GM12878 (cell line): ENCODE data around the gene SAMD7. TPM values are rescaled to one million over a fixed set of nuclear protein-coding genes. Genes with fewer than 3 reads are reported as not detected.

Source experiments
- BCLAF1 ChIP-seq: fragments of 450-650 bp; IDR thresholded peaks from 2 replicates; pipeline ENCODE4 v1.6.1; 2017; ENCODE audit warnings: antibody characterized with exemption, mild to moderate bottlenecking, moderate library complexity
- BRCA1 ChIP-seq: IDR thresholded peaks from 2 replicates; pipeline ENCODE4 v1.6.1; 2011; ENCODE audit warnings: low read depth, low read length, improper control_type of control experiment
- CBX3 ChIP-seq: fragments of 200-600 bp; sonication (generic); IDR thresholded peaks from 2 replicates; pipeline ENCODE4 v1.6.1; 2016; ENCODE audit warnings: low read depth, borderline replicate concordance
- CHD1 ChIP-seq: IDR thresholded peaks from 2 replicates; pipeline ENCODE4 v1.6.1; 2012; ENCODE audit warnings: low read depth, low read length, improper control_type of control experiment
- IKZF1 ChIP-seq: fragments of 450-650 bp; conservative IDR thresholded peaks from 2 replicates; pipeline ENCODE4 v1.6.1; 2017; ENCODE audit warnings: antibody characterized with exemption, mild to moderate bottlenecking
- KDM1A ChIP-seq: fragments of 200-600 bp; sonication (generic); IDR thresholded peaks from 2 replicates; pipeline ENCODE4 v1.6.1; 2016; ENCODE audit warnings: borderline replicate concordance
- KLF5 ChIP-seq: fragments of 450-650 bp; IDR thresholded peaks from 2 replicates; pipeline ENCODE4 v1.6.1; 2014; ENCODE audit warnings: mild to moderate bottlenecking; ENCODE audit not compliant: partially characterized antibody
- MEF2B ChIP-seq: fragments of 450-650 bp; IDR thresholded peaks from 2 replicates; pipeline ENCODE4 v1.6.1; 2018; ENCODE audit warnings: mild to moderate bottlenecking, moderate library complexity; ENCODE audit not compliant: partially characterized antibody, poor library complexity, severe bottlenecking
- MXI1 ChIP-seq: fragments of 150-350 bp; IDR thresholded peaks from 2 replicates; pipeline ENCODE4 v1.6.1; 2011; ENCODE audit warnings: low read depth, mild to moderate bottlenecking, inconsistent platforms, low read length, improper control_type of control experiment
- MYB ChIP-seq: fragments of 150-350 bp; IDR thresholded peaks from 2 replicates; pipeline ENCODE4 v1.6.1; 2014; ENCODE audit warnings: mild to moderate bottlenecking, low read depth, low read length, borderline replicate concordance
- PML ChIP-seq: IDR thresholded peaks from 2 replicates; pipeline ENCODE4 v1.6.1; 2012; ENCODE audit warnings: low read length, inconsistent platforms
- POLR2AphosphoS5 ChIP-seq: IDR thresholded peaks from 2 replicates; pipeline ENCODE4 v1.6.1; 2011; ENCODE audit warnings: mild to moderate bottlenecking, low read length, inconsistent platforms
- POU2F2 ChIP-seq: IDR thresholded peaks from 3 replicates; pipeline ENCODE4 v1.6.1; 2011; ENCODE audit warnings: low read depth, mild to moderate bottlenecking, low read length, borderline replicate concordance
- TBL1XR1 ChIP-seq: IDR thresholded peaks from 2 replicates; pipeline ENCODE4 v1.6.1; 2012; ENCODE audit warnings: low read depth, low read length, improper control_type of control experiment
- TCF3 ChIP-seq: IDR thresholded peaks from 2 replicates; pipeline ENCODE4 v1.6.1; 2012; ENCODE audit warnings: low read depth, mild to moderate bottlenecking, low read length, borderline replicate concordance; ENCODE audit not compliant: insufficient read depth
- TCF7 ChIP-seq: IDR thresholded peaks from 2 replicates; pipeline ENCODE4 v1.6.1; 2014; ENCODE audit warnings: antibody characterized with exemption, borderline replicate concordance
- USF1 ChIP-seq: IDR thresholded peaks from 2 replicates; pipeline ENCODE4 v1.6.1; 2011; ENCODE audit warnings: borderline replicate concordance, low read depth, mild to moderate bottlenecking, moderate library complexity, mixed read lengths, low read length; ENCODE audit not compliant: insufficient read depth; ENCODE audit errors: extremely low read length
- WRNIP1 ChIP-seq: IDR thresholded peaks from 2 replicates; pipeline ENCODE4 v1.6.1; 2011; ENCODE audit warnings: low read depth, low read length, improper control_type of control experiment, borderline replicate concordance
- YY1 ChIP-seq: IDR thresholded peaks from 2 replicates; pipeline ENCODE4 v1.6.1; 2011; ENCODE audit warnings: low read depth, mild to moderate bottlenecking, low read length
- ZNF207 ChIP-seq: fragments of 450-650 bp; IDR thresholded peaks from 2 replicates; pipeline ENCODE4 v1.6.1; 2014; ENCODE audit warnings: antibody characterized with exemption, mild to moderate bottlenecking, borderline replicate concordance
- ZNF24 ChIP-seq: fragments of 450-650 bp; IDR thresholded peaks from 2 replicates; pipeline ENCODE4 v1.6.1; 2017; ENCODE audit warnings: antibody characterized with exemption, mild to moderate bottlenecking
- polyA plus RNA-seq, 11 experiments: library from polyadenylated mRNA; depleted of rRNA in 4 of 11; unstranded in 6 of 11; stranded (reverse) in 5 of 11; fragments of >200 nt; fragmentation: Nextera tagmentation in 4 of 11; fragmentation: Illumina TruSeq in 1 of 11; extraction: Ambion mirVana in 4 of 11; extraction: Trizol in 1 of 11; gene quantifications; 1 replicate in 1 of 11; 2 replicates in 10 of 11; pipeline versions ENCODE4 v1.2.1 to v1.2.3, GENCODE V29; 2011 to 2016; ENCODE audit warnings: inconsistent platforms in 2 of 11, missing spikeins in 2 of 11, low read depth in 1 of 11
- total RNA-seq, 4 experiments: library from RNA; depleted of rRNA in 3 of 4; stranded (reverse); fragments of >200 nt in 3 of 4; fragmentation: Illumina TruSeq in 1 of 4; extraction: Trizol in 1 of 4; gene quantifications; 2 replicates each; pipeline versions ENCODE4 v1.2.1 to v1.2.3, GENCODE V29; 2013 to 2021
- TF ChIP-seq, protein P1 (sequence below): fragments of 450-650 bp; IDR thresholded peaks from 2 replicates; pipeline ENCODE4 v1.6.1; 2017; ENCODE audit warnings: borderline replicate concordance
- TF ChIP-seq, protein P2 (sequence below): IDR thresholded peaks from 2 replicates; pipeline ENCODE4 v1.6.1; 2012; ENCODE audit warnings: low read depth, low read length, improper control_type of control experiment
- TF ChIP-seq, protein P3 (sequence below): IDR thresholded peaks from 2 replicates; pipeline ENCODE4 v1.6.1; 2012; ENCODE audit warnings: low read length, inconsistent platforms

The SAMD7 gene
- total and polyA plus RNA-seq, 10 of the 15 experiments (the other 5 are each of a cell fraction or from before 2014, with no cell fraction given) = 0.03 to 0.11 (median 0.07) TPM; not detected in 3

GRCh38 chr3:169966951-169967915 lies 55.9 kb downstream of the SAMD7 start (continued):
- TF ChIP-seq, protein P1, sequence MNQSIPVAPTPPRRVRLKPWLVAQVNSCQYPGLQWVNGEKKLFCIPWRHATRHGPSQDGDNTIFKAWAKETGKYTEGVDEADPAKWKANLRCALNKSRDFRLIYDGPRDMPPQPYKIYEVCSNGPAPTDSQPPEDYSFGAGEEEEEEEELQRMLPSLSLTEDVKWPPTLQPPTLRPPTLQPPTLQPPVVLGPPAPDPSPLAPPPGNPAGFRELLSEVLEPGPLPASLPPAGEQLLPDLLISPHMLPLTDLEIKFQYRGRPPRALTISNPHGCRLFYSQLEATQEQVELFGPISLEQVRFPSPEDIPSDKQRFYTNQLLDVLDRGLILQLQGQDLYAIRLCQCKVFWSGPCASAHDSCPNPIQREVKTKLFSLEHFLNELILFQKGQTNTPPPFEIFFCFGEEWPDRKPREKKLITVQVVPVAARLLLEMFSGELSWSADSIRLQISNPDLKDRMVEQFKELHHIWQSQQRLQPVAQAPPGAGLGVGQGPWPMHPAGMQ = no peak
- TF ChIP-seq PML (no peak), ZNF24 (no peak), USF1 (no peak), IKZF1 (no peak; the same call in 1 of the 2 replicates), TCF7 (no peak), POU2F2 (no peak), BCLAF1 (no peak), BRCA1 (no peak), CBX3 (no peak), KDM1A (no peak), TCF3 (no peak), MEF2B (no peak), WRNIP1 (no peak), ZNF207 (no peak), KLF5 (no peak), CHD1 (no peak), MXI1 (no peak; the same call in 1 of the 2 replicates), MYB (no peak), TBL1XR1 (0 out of 2 replicates have a peak, but pooled peaks have one; percentile 4), POLR2AphosphoS5 (0 out of 2 replicates have a peak, but pooled peaks have one; percentile 18), YY1 (no peak)
- TF ChIP-seq, protein P2, sequence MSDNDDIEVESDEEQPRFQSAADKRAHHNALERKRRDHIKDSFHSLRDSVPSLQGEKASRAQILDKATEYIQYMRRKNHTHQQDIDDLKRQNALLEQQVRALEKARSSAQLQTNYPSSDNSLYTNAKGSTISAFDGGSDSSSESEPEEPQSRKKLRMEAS = no peak
- TF ChIP-seq, protein P3, sequence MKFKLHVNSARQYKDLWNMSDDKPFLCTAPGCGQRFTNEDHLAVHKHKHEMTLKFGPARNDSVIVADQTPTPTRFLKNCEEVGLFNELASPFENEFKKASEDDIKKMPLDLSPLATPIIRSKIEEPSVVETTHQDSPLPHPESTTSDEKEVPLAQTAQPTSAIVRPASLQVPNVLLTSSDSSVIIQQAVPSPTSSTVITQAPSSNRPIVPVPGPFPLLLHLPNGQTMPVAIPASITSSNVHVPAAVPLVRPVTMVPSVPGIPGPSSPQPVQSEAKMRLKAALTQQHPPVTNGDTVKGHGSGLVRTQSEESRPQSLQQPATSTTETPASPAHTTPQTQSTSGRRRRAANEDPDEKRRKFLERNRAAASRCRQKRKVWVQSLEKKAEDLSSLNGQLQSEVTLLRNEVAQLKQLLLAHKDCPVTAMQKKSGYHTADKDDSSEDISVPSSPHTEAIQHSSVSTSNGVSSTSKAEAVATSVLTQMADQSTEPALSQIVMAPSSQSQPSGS = no peak
